Natural killer cell (primary cell): ENCODE results near the gene CABYR. TPM values are rescaled to one million over a fixed set of nuclear protein-coding genes. Genes with fewer than 3 reads are reported as not detected.

ENCODE experiments used
- ATAC-seq, 3 donors: fragments of 150-1000 bp in 2 of 3; fragments of 200-7000 bp in 1 of 3; cut with Tn5 transposase; 1 replicate in 1 of 3; 2 replicates in 2 of 3; pipeline ENCODE4 v1.10.0; 2021; ENCODE audit warnings: mild to moderate bottlenecking in 2 of 3, moderate library complexity in 2 of 3
- DNase-seq, 2 donors: peaks; one replicate each; pipeline versions ENCODE4 v3.0.0 to v3.0.0-alpha.2; 2013 to 2021; ENCODE audit warnings: mixed read lengths in 1 of 2
- H3K27ac ChIP-seq: one replicate; pipeline ENCODE4 v1.5.1; 2013; ENCODE audit warnings: mild to moderate bottlenecking, low read length
- H3K27me3 ChIP-seq: one replicate; pipeline ENCODE4 v1.6.1; 2013; ENCODE audit warnings: low read length; ENCODE audit not compliant: control insufficient read depth, insufficient read depth
- H3K36me3 ChIP-seq: one replicate; pipeline ENCODE4 v1.6.1; 2013; ENCODE audit warnings: low read length; ENCODE audit not compliant: control insufficient read depth, insufficient read depth
- H3K4me1 ChIP-seq: one replicate; pipeline ENCODE4 v1.6.1; 2013; ENCODE audit warnings: low read length; ENCODE audit not compliant: control insufficient read depth, insufficient read depth
- H3K4me3 ChIP-seq: one replicate; pipeline ENCODE4 v1.5.1; 2013; ENCODE audit warnings: low read length
- H3K9me3 ChIP-seq: one replicate; pipeline ENCODE4 v1.6.1; 2013; ENCODE audit warnings: low read length; ENCODE audit not compliant: control insufficient read depth, insufficient read depth
- H3K27ac Mint-ChIP-seq, 2 donors: one replicate each; pipeline ENCODE4 v1.8.0; 2022; ENCODE audit warnings: mild to moderate bottlenecking in 2 of 2, mixed read lengths in 2 of 2, moderate library complexity in 1 of 2
- H3K27me3 Mint-ChIP-seq, 2 donors: one replicate each; pipeline ENCODE4 v1.8.0; 2022; ENCODE audit warnings: low read depth in 2 of 2, mixed read lengths in 2 of 2
- H3K36me3 Mint-ChIP-seq: one replicate; pipeline ENCODE4 v1.8.0; 2022; ENCODE audit warnings: mixed read lengths
- H3K4me1 Mint-ChIP-seq, 2 donors: one replicate each; pipeline ENCODE4 v1.8.0; 2022; ENCODE audit warnings: mixed read lengths in 2 of 2
- H3K4me3 Mint-ChIP-seq: one replicate; pipeline ENCODE4 v1.8.0; 2022; ENCODE audit warnings: mild to moderate bottlenecking, moderate library complexity, mixed read lengths
- H3K9me3 Mint-ChIP-seq, 2 donors: one replicate each; pipeline ENCODE4 v1.8.0; 2022; ENCODE audit warnings: mixed read lengths in 2 of 2
- WGBS: methylation state at CpG from one replicate; pipeline ENCODE4 v1.1.7; 2013; ENCODE audit warnings: missing lambda C conversion rate; ENCODE audit not compliant: insufficient coverage; 5-methylcytosine and 5-hydroxymethylcytosine counted together
- intact Hi-C: fragments of 100-400 bp; cut with micrococcal nuclease; formaldehyde crosslinking; loops from one replicate; pipeline ENCODE4 v1.14.2; 2022
- total RNA-seq, 4 donors: library from RNA; stranded (reverse); fragments of 120-200 nt in 1 of 4; gene quantifications; one replicate each; pipeline versions ENCODE4 v1.2.3 to v1.2.4, GENCODE V29; 2013 to 2022
- TF ChIP-seq, protein P1 (sequence below): fragments of 200-600 bp; IDR thresholded peaks from one replicate; pipeline ENCODE4 v1.8.0; 2022; ENCODE audit warnings: antibody characterized with exemption

The CABYR gene
- total RNA-seq, 3 donors from 2014 or later (not counting 1 experiment from before 2014, with no cell fraction given): 0.75 to 0.94 TPM; not detected in 1

DNA sequence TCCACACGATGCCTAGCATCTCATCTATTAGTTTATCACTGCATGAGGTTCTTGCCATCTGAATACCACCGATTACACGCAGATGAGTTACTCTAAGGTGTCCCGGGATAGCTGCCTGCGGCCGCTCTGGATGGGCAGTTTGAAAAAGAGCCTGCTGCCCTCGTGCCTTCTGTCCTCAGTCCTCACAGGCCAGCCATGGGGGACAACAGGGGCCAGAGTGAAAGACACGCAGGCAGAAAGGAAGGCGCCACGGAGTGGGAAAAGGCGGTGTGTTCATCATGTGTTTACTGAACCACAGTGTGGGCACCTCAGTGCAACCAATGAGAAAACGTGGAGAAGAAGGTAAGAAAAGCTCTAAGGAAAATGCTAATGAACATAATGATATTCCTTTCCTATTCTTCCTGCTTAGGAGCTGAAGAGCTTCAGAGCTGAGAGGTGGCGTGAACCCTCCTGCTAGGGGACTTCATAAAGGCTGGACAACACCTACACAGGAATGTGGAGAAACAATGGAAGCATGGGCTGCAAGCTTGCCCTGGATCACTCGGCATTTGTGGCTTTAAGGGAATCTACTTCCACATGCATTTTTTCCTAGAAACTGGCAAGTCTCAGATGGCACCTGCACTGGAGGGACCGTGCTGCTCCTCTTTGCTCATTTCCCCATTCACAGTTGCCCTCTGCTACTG, 50.9 kb downstream of the CABYR start:
- H3K9me3 Mint-ChIP-seq: no peaks in the 10 kb centered on the region
- Histone ChIP-seq H3K9me3 (no peaks in the 10 kb centered on the region), H3K36me3 (no peaks in the 10 kb centered on the region), H3K4me1 (no peaks in the 10 kb centered on the region), H3K27me3 (peaks cover 2% of the 10 kb centered on the region), H3K4me3 (no peak overlapping the region), H3K27ac (no peak overlapping the region)
- 92% methylated on average over 15 of the region's 15 CpGs for WGBS
- TF ChIP-seq, protein P1, sequence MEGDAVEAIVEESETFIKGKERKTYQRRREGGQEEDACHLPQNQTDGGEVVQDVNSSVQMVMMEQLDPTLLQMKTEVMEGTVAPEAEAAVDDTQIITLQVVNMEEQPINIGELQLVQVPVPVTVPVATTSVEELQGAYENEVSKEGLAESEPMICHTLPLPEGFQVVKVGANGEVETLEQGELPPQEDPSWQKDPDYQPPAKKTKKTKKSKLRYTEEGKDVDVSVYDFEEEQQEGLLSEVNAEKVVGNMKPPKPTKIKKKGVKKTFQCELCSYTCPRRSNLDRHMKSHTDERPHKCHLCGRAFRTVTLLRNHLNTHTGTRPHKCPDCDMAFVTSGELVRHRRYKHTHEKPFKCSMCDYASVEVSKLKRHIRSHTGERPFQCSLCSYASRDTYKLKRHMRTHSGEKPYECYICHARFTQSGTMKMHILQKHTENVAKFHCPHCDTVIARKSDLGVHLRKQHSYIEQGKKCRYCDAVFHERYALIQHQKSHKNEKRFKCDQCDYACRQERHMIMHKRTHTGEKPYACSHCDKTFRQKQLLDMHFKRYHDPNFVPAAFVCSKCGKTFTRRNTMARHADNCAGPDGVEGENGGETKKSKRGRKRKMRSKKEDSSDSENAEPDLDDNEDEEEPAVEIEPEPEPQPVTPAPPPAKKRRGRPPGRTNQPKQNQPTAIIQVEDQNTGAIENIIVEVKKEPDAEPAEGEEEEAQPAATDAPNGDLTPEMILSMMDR: no peak
- no peaks in the 10 kb centered on the region for H3K4me1 Mint-ChIP-seq
- H3K27me3 Mint-ChIP-seq: peaks cover 34 to 51% of the 10 kb centered on the region in 2 donors
- no peak overlapping the region for H3K4me3 Mint-ChIP-seq
- ATAC-seq (no peak), DNase-seq (no peak)
- no peaks in the 10 kb centered on the region for H3K36me3 Mint-ChIP-seq
- H3K27ac Mint-ChIP-seq: no peak overlapping the region
- intact Hi-C loops: no loop called here

DNA sequence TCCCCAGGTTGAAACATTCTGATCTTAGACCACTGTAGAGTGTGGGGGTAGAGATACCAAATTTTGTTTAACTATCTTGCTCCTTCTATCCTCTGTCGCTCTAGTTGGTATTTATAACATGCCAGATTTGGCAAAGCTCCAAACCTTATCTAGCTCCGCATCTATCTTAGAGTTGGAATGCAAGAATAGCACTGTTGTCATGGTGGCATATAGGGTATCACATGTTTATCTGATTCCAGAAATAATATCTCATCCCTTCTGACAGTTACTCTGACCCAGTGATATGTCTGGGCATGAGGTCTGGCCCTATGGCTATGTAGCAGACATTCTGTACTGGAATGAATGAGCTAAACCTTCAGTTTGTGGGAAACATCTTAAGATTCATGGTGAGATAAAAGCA, 51.7 kb downstream of the CABYR start:
- Histone ChIP-seq H3K4me1 (no peaks in the 10 kb centered on the region), H3K27ac (no peak overlapping the region), H3K4me3 (no peak overlapping the region), H3K9me3 (no peaks in the 10 kb centered on the region), H3K36me3 (no peaks in the 10 kb centered on the region), H3K27me3 (peaks cover 2% of the 10 kb centered on the region)
- ATAC-seq (no peak), DNase-seq (no peak)
- Mint-ChIP-seq H3K27ac (no peak overlapping the region), H3K4me3 (no peak overlapping the region), H3K4me1 (no peaks in the 10 kb centered on the region), H3K9me3 (no peaks in the 10 kb centered on the region), H3K27me3 (peaks cover 31 to 51% of the 10 kb centered on the region in 2 donors), H3K36me3 (no peaks in the 10 kb centered on the region)
- TF ChIP-seq, protein P1: no peak
- WGBS: 100% methylated on average over 1 of the region's 2 CpGs
- intact Hi-C loops: no loop called here

DNA sequence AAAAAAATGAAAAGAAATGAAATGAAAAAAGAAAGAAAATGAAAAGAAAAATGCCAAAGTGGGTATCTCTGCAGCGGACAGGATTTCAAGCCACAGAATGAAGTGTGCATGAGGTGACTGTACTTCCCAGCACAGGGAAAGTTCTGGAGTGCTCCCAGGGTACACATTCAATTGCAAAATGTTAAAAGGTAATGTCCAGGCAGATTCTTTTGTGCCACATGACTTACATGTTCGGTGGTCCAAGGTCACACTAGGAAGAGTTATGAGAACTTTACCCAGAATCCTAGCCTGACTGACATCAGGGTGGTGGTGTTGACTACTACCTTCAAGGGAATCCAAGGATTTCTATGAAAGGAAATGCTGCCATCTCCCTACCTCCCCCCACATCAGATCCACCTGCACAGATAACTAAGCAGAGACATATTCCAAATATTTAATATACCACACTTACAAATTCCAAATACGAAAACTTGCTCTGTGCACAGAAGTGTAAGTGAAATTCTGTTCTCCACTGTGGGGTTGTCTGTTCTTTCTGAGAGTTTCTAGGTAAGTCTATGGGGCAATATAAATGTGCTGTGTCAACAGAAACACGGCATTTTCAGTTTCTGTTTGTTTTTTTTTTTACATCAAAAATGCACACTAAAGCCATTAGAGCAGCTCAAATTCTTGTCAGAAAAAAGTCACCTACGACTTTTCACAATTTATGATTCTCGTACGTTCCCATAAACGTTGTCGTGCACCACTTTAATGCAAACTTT, 56.6 kb downstream of the CABYR start:
- H3K27ac ChIP-seq: no peak overlapping the region
- intact Hi-C loops: no loop called here
- peaks cover 16 to 24% of the 10 kb centered on the region in 2 donors for H3K27me3 Mint-ChIP-seq
- no peak overlapping the region for H3K4me3 ChIP-seq
- H3K36me3 ChIP-seq: no peaks in the 10 kb centered on the region
- no peak overlapping the region for H3K4me3 Mint-ChIP-seq
- H3K9me3 ChIP-seq: no peaks in the 10 kb centered on the region
- H3K4me1 Mint-ChIP-seq: no peaks in the 10 kb centered on the region
- TF ChIP-seq, protein P1: no peak
- ATAC-seq (no peak), DNase-seq (no peak)
- no peaks in the 10 kb centered on the region for H3K9me3 Mint-ChIP-seq
- H3K27ac Mint-ChIP-seq: no peak overlapping the region
- no peaks in the 10 kb centered on the region for H3K4me1 ChIP-seq
- peaks cover 2% of the 10 kb centered on the region for H3K27me3 ChIP-seq
- no peaks in the 10 kb centered on the region for H3K36me3 Mint-ChIP-seq
- WGBS: 91% methylated on average over 9 of the region's 9 CpGs
